ENCODE measurements around the gene PLXDC1.
"Not testable (repeated sequence)": the region's sequence is repeated elsewhere in the genome, so short reads cannot be mapped to it uniquely, and the experiment has no call there.

Gene PLXDC1

DNA sequence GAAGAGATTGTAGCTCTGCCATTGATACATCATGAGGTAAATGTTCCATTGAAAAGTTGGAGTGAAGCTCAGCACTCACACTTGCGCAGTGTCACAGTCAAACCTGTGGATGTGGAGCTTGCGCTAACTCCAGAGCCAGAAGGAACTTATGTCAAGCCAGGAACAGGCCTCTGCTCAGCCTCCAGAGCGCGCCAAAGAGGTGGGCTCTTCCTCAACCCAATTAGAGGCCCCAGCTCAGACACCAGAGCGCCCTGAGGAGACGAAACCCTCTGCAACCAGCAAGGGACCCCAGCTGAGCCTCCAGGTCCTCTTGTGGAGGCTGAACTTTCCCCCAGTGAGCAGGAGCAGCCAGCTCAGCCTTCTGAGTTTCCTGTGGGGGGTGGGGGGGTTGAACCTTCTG lies 122.7 kb downstream of the PLXDC1 start:
- Histone ChIP-seq H3K79me2 (ENCODE audit: low read length) (no peaks in the 10 kb centered on the region), H2AFZ (ENCODE audit: low read depth, low read length) (no peak overlapping the region), H4K20me1 (ENCODE audit: insufficient read depth, low read length) (no peaks in the 10 kb centered on the region), H3K9me3 (ENCODE audit: insufficient read depth, low read length) (no peaks in the 10 kb centered on the region), H3K27ac (ENCODE audit: low read length) (no peak overlapping the region), H3K9ac (ENCODE audit: low read length) (no peak overlapping the region), H3K27me3 (ENCODE audit: low read depth, low read length) (peaks cover 12% of the 10 kb centered on the region; the same call in 1 of the 2 replicates), H3K4me3 (ENCODE audit: low read length) (no peak overlapping the region), H3K36me3 (replicated peaks; ENCODE audit: low read depth, low read length) (no peaks in the 10 kb centered on the region), H3K4me1 (ENCODE audit: low read length) (peaks cover 8% of the 10 kb centered on the region; the same call in 1 of the 2 replicates), H3K4me2 (ENCODE audit: low read length) (no peak overlapping the region)
- no peak for TF ChIP-seq EZH2phosphoT487 (IDR thresholded peaks at IDR 0.05; ENCODE audit: low read depth)
- TF ChIP-seq, protein P1, sequence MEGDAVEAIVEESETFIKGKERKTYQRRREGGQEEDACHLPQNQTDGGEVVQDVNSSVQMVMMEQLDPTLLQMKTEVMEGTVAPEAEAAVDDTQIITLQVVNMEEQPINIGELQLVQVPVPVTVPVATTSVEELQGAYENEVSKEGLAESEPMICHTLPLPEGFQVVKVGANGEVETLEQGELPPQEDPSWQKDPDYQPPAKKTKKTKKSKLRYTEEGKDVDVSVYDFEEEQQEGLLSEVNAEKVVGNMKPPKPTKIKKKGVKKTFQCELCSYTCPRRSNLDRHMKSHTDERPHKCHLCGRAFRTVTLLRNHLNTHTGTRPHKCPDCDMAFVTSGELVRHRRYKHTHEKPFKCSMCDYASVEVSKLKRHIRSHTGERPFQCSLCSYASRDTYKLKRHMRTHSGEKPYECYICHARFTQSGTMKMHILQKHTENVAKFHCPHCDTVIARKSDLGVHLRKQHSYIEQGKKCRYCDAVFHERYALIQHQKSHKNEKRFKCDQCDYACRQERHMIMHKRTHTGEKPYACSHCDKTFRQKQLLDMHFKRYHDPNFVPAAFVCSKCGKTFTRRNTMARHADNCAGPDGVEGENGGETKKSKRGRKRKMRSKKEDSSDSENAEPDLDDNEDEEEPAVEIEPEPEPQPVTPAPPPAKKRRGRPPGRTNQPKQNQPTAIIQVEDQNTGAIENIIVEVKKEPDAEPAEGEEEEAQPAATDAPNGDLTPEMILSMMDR (IDR thresholded peaks at IDR 0.05; ENCODE audit: low read depth, low read length), result no peak

DNA sequence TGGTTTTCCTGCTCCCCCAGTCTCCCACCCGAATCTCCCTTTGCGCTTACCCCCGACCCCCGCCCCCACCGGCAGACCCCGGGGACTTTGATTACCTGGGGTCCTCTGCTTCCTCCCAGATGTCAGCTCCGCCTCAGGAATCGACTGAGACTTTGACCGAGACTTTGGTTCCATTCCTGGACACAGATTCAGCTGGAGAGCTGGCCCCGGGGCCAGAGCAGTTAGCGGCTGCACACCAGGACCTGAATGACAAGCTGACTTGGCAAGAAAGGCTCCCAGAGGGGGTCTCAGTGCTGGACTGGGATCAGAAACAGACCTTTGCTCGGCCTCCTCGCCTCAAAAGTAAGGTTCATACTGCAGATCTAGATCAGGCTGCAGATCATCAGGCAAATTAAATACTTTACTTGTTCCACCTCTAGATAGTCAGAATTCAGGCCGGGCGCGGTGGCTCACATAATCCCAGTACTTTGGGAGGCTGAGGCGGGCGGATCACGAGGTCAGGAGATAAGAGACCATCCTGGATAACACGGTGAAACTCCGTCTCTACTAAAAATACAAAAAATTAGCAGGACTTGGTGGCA lies 123.9 kb downstream of the PLXDC1 start:
- no peaks in the 10 kb centered on the region for H4K20me1 ChIP-seq (ENCODE audit: insufficient read depth, low read length)
- H3K4me2 ChIP-seq (ENCODE audit: low read length), result peak overlapping the region; percentile 41
- peaks cover 17% of the 10 kb centered on the region for H3K27me3 ChIP-seq (ENCODE audit: low read depth, low read length)
- peak overlapping the region; percentile 46 for H3K4me3 ChIP-seq (ENCODE audit: low read length)
- no peaks in the 10 kb centered on the region for H3K79me2 ChIP-seq (ENCODE audit: low read length)
- peaks cover 8% of the 10 kb centered on the region; the same call in 1 of the 2 replicates for H3K4me1 ChIP-seq (ENCODE audit: low read length)
- TF ChIP-seq, protein P1 (IDR thresholded peaks at IDR 0.05; ENCODE audit: low read depth, low read length), result no peak
- TF ChIP-seq EZH2phosphoT487 (IDR thresholded peaks at IDR 0.05; ENCODE audit: low read depth), result no peak
- no peak overlapping the region for H3K9ac ChIP-seq (ENCODE audit: low read length)
- no peak overlapping the region for H3K27ac ChIP-seq (ENCODE audit: low read length)
- H2AFZ ChIP-seq (ENCODE audit: low read depth, low read length), result no peak overlapping the region
- no peaks in the 10 kb centered on the region for H3K9me3 ChIP-seq (ENCODE audit: insufficient read depth, low read length)
- H3K36me3 ChIP-seq (replicated peaks; ENCODE audit: low read depth, low read length), result no peaks in the 10 kb centered on the region

DNA sequence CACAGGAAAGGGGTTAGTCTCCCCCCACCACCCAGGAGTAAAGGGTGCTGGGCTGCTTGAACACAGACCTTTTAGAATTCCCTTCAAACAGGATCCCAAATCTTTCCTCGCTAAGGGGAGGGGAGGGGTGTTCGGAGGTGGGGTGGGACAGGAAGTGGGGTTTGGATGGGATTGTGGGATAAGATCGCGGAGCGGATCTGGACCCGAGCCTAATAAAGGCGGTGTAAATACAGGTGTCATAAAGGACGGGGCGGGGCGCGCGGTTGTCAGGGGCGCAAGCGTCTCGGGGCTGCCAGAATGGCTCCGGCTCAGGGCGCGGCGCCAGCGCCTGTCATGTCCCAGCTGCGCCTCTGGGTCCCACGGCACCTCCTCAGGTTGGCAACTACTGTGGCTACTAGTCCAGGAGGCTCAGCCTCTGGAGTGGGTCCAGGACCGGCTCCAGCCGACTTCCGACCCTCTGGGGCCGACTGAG lies 124.4 kb downstream of the PLXDC1 start:
- peak overlapping the region; percentile 41 for H3K4me2 ChIP-seq (ENCODE audit: low read length)
- H3K4me3 ChIP-seq (ENCODE audit: low read length), result peak overlapping the region; percentile 46

DNA sequence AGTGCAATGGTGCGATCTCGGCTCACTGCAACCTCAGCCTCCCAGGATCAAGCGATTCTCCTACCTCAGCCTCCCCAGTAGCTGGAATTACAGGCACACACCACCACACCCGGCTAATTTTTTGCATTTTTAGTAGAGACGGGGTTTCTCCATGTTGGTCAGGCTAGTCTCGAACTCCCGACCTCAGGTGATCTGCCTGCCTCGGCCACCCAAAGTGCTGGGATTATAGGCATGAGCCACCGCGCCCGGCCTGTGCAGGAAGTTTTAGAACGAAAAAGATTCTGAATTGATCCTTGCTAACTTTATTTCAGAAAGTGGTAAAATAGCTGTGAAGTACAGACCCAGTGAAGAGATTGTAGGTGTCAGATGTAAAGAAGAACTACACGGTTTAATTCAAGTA lies 125.1 kb downstream of the PLXDC1 start:
- peak overlapping the region; percentile 41; the same call in 1 of the 2 replicates for H3K4me2 ChIP-seq (ENCODE audit: low read length)
- H3K27ac ChIP-seq (ENCODE audit: low read length); H2AFZ ChIP-seq (ENCODE audit: low read depth, low read length); H3K9ac ChIP-seq (ENCODE audit: low read length); H4K20me1 ChIP-seq (ENCODE audit: insufficient read depth, low read length); H3K9me3 ChIP-seq (ENCODE audit: insufficient read depth, low read length); H3K79me2 ChIP-seq (ENCODE audit: low read length); H3K4me3 ChIP-seq (ENCODE audit: low read length); H3K4me1 ChIP-seq (ENCODE audit: low read length); H3K36me3 ChIP-seq (replicated peaks; ENCODE audit: low read depth, low read length): not testable (repeated sequence)
- peaks cover 17% of the 10 kb centered on the region for H3K27me3 ChIP-seq (ENCODE audit: low read depth, low read length)

More for the DNA sequence above, 124.4 kb downstream of the PLXDC1 start:
- TF ChIP-seq EZH2phosphoT487 (IDR thresholded peaks at IDR 0.05; ENCODE audit: low read depth), result no peak
- no peak overlapping the region for H3K27ac ChIP-seq (ENCODE audit: low read length)
- H3K9me3 ChIP-seq (ENCODE audit: insufficient read depth, low read length), result no peaks in the 10 kb centered on the region
- no peaks in the 10 kb centered on the region for H3K36me3 ChIP-seq (replicated peaks; ENCODE audit: low read depth, low read length)
- no peaks in the 10 kb centered on the region for H4K20me1 ChIP-seq (ENCODE audit: insufficient read depth, low read length)
- H2AFZ ChIP-seq (ENCODE audit: low read depth, low read length), result no peak overlapping the region
- H3K9ac ChIP-seq (ENCODE audit: low read length), result no peak overlapping the region
- peaks cover 8% of the 10 kb centered on the region; the same call in 1 of the 2 replicates for H3K4me1 ChIP-seq (ENCODE audit: low read length)
- peaks cover 17% of the 10 kb centered on the region for H3K27me3 ChIP-seq (ENCODE audit: low read depth, low read length)
- no peaks in the 10 kb centered on the region for H3K79me2 ChIP-seq (ENCODE audit: low read length)

DNA sequence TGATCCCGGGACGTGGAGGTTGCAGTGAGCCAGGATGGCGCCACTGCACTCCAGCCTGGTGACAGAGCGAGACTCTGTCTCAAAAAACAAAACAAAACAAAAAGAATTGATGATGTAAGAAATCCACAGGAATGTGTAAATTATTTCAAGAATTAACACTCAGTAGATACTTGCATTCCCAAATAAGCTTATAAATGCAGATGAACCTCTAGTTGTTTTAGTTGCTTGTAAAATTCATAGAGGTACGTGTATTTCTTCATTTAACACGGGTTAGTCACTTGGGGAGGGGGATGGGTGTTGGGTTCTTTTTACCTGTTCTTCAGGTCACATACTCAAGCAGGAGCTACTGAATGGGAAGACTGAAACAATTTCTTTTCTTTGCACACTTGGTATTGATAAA lies 128.5 kb downstream of the PLXDC1 start:
- Histone ChIP-seq H4K20me1 (ENCODE audit: insufficient read depth, low read length) (peaks cover 8% of the 10 kb centered on the region; the same call in 1 of the 2 replicates), H3K4me1 (ENCODE audit: low read length) (peaks cover 21% of the 10 kb centered on the region), H3K4me3 (ENCODE audit: low read length) (no peak overlapping the region), H3K36me3 (replicated peaks; ENCODE audit: low read depth, low read length) (no peaks in the 10 kb centered on the region), H3K4me2 (ENCODE audit: low read length) (no peak overlapping the region), H3K9me3 (ENCODE audit: insufficient read depth, low read length) (no peaks in the 10 kb centered on the region), H3K9ac (ENCODE audit: low read length) (no peak overlapping the region), H2AFZ (ENCODE audit: low read depth, low read length) (no peak overlapping the region), H3K27ac (ENCODE audit: low read length) (no peak overlapping the region), H3K27me3 (ENCODE audit: low read depth, low read length) (peaks cover 33% of the 10 kb centered on the region), H3K79me2 (ENCODE audit: low read length) (no peaks in the 10 kb centered on the region)
- no peak for TF ChIP-seq EZH2phosphoT487 (IDR thresholded peaks at IDR 0.05; ENCODE audit: low read depth)
- TF ChIP-seq, protein P1 (IDR thresholded peaks at IDR 0.05; ENCODE audit: low read depth, low read length), result no peak

DNA sequence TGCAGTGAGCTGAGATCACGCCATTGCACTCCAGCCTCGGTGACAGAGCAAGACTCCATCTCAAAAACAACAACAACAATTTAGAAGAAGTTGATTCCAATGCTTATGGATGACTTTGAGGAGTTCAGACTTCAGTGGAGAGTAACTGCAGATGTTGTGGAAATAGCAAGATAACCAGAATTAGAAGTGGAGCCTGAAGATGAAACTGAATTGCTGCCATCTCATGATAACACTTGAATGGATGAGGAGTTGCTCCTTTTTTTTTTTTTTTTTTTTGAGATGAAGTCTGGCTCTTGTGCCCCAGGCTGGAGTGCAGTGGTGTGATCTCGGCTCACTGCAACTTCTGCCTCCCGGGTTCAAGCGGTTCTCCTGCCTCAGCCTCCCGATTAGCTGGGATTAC lies 131.4 kb downstream of the PLXDC1 start:
- peaks cover 22% of the 10 kb centered on the region for H3K4me1 ChIP-seq (ENCODE audit: low read length)
- not testable (repeated sequence) for H2AFZ ChIP-seq (ENCODE audit: low read depth, low read length); H3K4me2 ChIP-seq (ENCODE audit: low read length); H3K9me3 ChIP-seq (ENCODE audit: insufficient read depth, low read length); H3K4me3 ChIP-seq (ENCODE audit: low read length); H3K79me2 ChIP-seq (ENCODE audit: low read length); H4K20me1 ChIP-seq (ENCODE audit: insufficient read depth, low read length); H3K9ac ChIP-seq (ENCODE audit: low read length); H3K27ac ChIP-seq (ENCODE audit: low read length); H3K36me3 ChIP-seq (replicated peaks; ENCODE audit: low read depth, low read length)
- H3K27me3 ChIP-seq (ENCODE audit: low read depth, low read length), result peaks cover 42% of the 10 kb centered on the region
